ENCODE measurements around the gene OR6X1.

GRCh38 chr11:123800036-123800435 is 45.7 kb upstream of the OR6X1 start:
- TF ChIP-seq POLR2AphosphoS5 (IDR thresholded peaks at IDR 0.05; ENCODE audit: low read depth) (no peak), EZH2phosphoT487 (IDR thresholded peaks at IDR 0.05; ENCODE audit: unreplicated experiment) (no peak), REST (IDR thresholded peaks at IDR 0.05; ENCODE audit: unreplicated experiment) (no peak)
- TF ChIP-seq, protein P1, sequence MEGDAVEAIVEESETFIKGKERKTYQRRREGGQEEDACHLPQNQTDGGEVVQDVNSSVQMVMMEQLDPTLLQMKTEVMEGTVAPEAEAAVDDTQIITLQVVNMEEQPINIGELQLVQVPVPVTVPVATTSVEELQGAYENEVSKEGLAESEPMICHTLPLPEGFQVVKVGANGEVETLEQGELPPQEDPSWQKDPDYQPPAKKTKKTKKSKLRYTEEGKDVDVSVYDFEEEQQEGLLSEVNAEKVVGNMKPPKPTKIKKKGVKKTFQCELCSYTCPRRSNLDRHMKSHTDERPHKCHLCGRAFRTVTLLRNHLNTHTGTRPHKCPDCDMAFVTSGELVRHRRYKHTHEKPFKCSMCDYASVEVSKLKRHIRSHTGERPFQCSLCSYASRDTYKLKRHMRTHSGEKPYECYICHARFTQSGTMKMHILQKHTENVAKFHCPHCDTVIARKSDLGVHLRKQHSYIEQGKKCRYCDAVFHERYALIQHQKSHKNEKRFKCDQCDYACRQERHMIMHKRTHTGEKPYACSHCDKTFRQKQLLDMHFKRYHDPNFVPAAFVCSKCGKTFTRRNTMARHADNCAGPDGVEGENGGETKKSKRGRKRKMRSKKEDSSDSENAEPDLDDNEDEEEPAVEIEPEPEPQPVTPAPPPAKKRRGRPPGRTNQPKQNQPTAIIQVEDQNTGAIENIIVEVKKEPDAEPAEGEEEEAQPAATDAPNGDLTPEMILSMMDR (conservative IDR thresholded peaks at IDR 0.05; ENCODE audit: low read depth in 2 of 2) = no peak

All from GM23338 (cell line).